ENCODE data around the gene USP10.

DNA sequence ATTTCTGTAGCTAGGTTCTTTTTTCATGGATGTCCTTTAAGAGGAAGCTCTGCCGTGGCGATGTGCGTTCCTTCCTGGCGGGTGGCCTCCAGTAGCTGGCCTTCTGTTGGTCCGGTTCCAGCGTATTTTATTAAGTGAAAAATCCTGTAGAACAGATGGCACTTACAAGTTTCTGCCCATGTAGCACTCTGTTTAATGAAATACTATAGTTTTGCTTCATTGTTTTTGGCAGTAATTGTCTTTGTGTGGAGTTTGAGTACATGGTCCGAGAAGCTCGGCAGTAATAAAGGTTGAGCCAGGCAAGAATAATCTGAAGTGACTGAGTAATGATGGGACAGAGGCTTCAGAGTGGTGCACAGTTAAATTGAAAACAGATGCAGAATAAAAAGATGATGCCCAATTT is 20.4 kb downstream of the USP10 start:
- TF ChIP-seq, protein P1, sequence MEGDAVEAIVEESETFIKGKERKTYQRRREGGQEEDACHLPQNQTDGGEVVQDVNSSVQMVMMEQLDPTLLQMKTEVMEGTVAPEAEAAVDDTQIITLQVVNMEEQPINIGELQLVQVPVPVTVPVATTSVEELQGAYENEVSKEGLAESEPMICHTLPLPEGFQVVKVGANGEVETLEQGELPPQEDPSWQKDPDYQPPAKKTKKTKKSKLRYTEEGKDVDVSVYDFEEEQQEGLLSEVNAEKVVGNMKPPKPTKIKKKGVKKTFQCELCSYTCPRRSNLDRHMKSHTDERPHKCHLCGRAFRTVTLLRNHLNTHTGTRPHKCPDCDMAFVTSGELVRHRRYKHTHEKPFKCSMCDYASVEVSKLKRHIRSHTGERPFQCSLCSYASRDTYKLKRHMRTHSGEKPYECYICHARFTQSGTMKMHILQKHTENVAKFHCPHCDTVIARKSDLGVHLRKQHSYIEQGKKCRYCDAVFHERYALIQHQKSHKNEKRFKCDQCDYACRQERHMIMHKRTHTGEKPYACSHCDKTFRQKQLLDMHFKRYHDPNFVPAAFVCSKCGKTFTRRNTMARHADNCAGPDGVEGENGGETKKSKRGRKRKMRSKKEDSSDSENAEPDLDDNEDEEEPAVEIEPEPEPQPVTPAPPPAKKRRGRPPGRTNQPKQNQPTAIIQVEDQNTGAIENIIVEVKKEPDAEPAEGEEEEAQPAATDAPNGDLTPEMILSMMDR (conservative IDR thresholded peaks at IDR 0.05 in 1 of 2, IDR thresholded peaks at IDR 0.05 in 1 of 2; ENCODE audit: extremely low read depth in 1 of 2, insufficient read depth in 1 of 2, low read depth in 1 of 2, low read length in 2 of 2) = no peak
- TF ChIP-seq EZH2 (IDR thresholded peaks at IDR 0.05; ENCODE audit: borderline replicate concordance, low read length) = no peak

All from mammary epithelial cell (primary cell).